Bronchial epithelial cell (primary cell): Measurements from ENCODE around the gene ADORA3. TPM values are rescaled to one million over a fixed set of nuclear protein-coding genes. Genes with fewer than 3 reads are reported as not detected.

Source experiments
- DNase-seq: peaks from one replicate; pipeline ENCODE4 v3.0.0-alpha.2; 2010; ENCODE audit warnings: low read depth
- FAIRE-seq: peaks from 2 replicates; lab custom pipeline; 2011; peaks lifted over from hg19 to GRCh38; lab: Jason Lieb, UNC
- H3K27me3 ChIP-seq: 2 replicates; pipeline ENCODE4 v1.5.1; 2011; ENCODE audit warnings: low read length; ENCODE audit not compliant: control insufficient read depth, insufficient read depth
- H3K36me3 ChIP-seq: 2 replicates; pipeline ENCODE4 v1.5.1; 2011; ENCODE audit warnings: low read length; ENCODE audit not compliant: control insufficient read depth, insufficient read depth
- H3K4me3 ChIP-seq: 2 replicates; pipeline ENCODE4 v1.5.1; 2011; ENCODE audit warnings: mild to moderate bottlenecking, low read depth, low read length, control low read depth
- CTCF ChIP-seq: IDR thresholded peaks from 2 replicates; pipeline ENCODE4 v1.5.1; 2011; ENCODE audit warnings: mild to moderate bottlenecking, moderate library complexity, low read length, control low read depth, inconsistent platforms; ENCODE audit not compliant: insufficient read depth, severe bottlenecking
- total RNA-seq: library from RNA; depleted of rRNA; stranded (reverse); fragments of >200 nt; gene quantifications from 2 replicates; pipeline ENCODE4 v1.2.1, GENCODE V29; 2014

ADORA3 gene
- total RNA-seq, 1 donor from 2014 or later: not detected

GRCh38 chr1:111496398-111496797 is 7.0 kb downstream of the ADORA3 start:
- Histone ChIP-seq H3K27me3 (no peaks in the 10 kb centered on the region), H3K4me3 (no peak overlapping the region), H3K36me3 (no peaks in the 10 kb centered on the region)
- no peak for FAIRE-seq
- DNase-seq: no peak
- no peak for TF ChIP-seq CTCF

- TF ChIP-seq CTCF: no peak
- DNase-seq (no peak), FAIRE-seq (no peak)
- H3K27me3 ChIP-seq: peaks cover 2% of the 10 kb centered on the region
- H3K4me3 ChIP-seq: no peak overlapping the region
- no peaks in the 10 kb centered on the region for H3K36me3 ChIP-seq
These were observed 12.4 kb downstream of the ADORA3 start for GRCh38 chr1:111491070-111491469.

- H3K36me3 ChIP-seq: no peaks in the 10 kb centered on the region
- peaks cover 2% of the 10 kb centered on the region for H3K27me3 ChIP-seq
- DNase-seq (no peak), FAIRE-seq (no peak)
- no peak overlapping the region for H3K4me3 ChIP-seq
- TF ChIP-seq CTCF: no peak
These were observed 13.2 kb downstream of the ADORA3 start for GRCh38 chr1:111490220-111490619.

GRCh38 chr1:111489604-111490003 is 13.8 kb downstream of the ADORA3 start:
- DNase-seq: no peak
- no peaks in the 10 kb centered on the region for H3K36me3 ChIP-seq
- peaks cover 2% of the 10 kb centered on the region for H3K27me3 ChIP-seq
- no peak for FAIRE-seq
- TF ChIP-seq CTCF: no peak
- H3K4me3 ChIP-seq: no peak overlapping the region

GRCh38 chr1:111488669-111489068 is 14.8 kb downstream of the ADORA3 start:
- H3K27me3 ChIP-seq: peaks cover 2% of the 10 kb centered on the region
- H3K4me3 ChIP-seq: no peak overlapping the region
- DNase-seq: no peak
- no peak for TF ChIP-seq CTCF
- FAIRE-seq: no peak
- H3K36me3 ChIP-seq: no peaks in the 10 kb centered on the region

GRCh38 chr1:111487133-111487532 is 16.3 kb downstream of the ADORA3 start:
- Histone ChIP-seq H3K36me3 (no peaks in the 10 kb centered on the region), H3K27me3 (peaks cover 2% of the 10 kb centered on the region), H3K4me3 (no peak overlapping the region)
- TF ChIP-seq CTCF: no peak
- FAIRE-seq (no peak), DNase-seq (no peak)
